ENCODE results near the gene TDRD3. TPM values are rescaled to one million over a fixed set of nuclear protein-coding genes. Genes with fewer than 3 reads are reported as not detected.

TDRD3 gene
- polyA plus RNA-seq, 1 of the 3 experiments (the other 2 are of a cell fraction): 3.8 TPM

- TF ChIP-seq POLR2AphosphoS5 (IDR thresholded peaks at IDR 0.05; ENCODE audit: low read depth, low read length) (no peak), EZH2phosphoT487 (IDR thresholded peaks at IDR 0.05; ENCODE audit: borderline replicate concordance, low read depth) (no peak), FOXJ3 (CRISPR knock-in tag; IDR thresholded peaks at IDR 0.05) (no peak), TEAD4 (IDR thresholded peaks at IDR 0.05; ENCODE audit: borderline replicate concordance, insufficient read depth) (no peak), EP300 (IDR thresholded peaks at IDR 0.05; ENCODE audit: borderline replicate concordance in 1 of 2, low read depth in 1 of 2, low read length in 1 of 2) (no peak), MEF2A (IDR thresholded peaks at IDR 0.05; ENCODE audit: borderline replicate concordance, low read depth) (no peak), TCF12 (IDR thresholded peaks at IDR 0.05) (no peak), YY1 (IDR thresholded peaks at IDR 0.05; ENCODE audit: low read depth) (no peak), ZBTB33 (IDR thresholded peaks at IDR 0.05; ENCODE audit: borderline replicate concordance, low read depth) (no peak), REST (IDR thresholded peaks at IDR 0.05; ENCODE audit: low read depth, low read length) (no peak), RXRA (IDR thresholded peaks at IDR 0.05; ENCODE audit: borderline replicate concordance, low read depth) (no peak), RCOR1 (IDR thresholded peaks at IDR 0.05; ENCODE audit: low read length) (no peak), RAD21 (IDR thresholded peaks at IDR 0.05; ENCODE audit: low read length) (no peak), NRF1 (IDR thresholded peaks at IDR 0.05; ENCODE audit: low read depth, low read length) (no peak), FOSL2 (IDR thresholded peaks at IDR 0.05; ENCODE audit: borderline replicate concordance, low read depth) (no peak), MAX (IDR thresholded peaks at IDR 0.05; ENCODE audit: low read depth) (no peak), MXI1 (IDR thresholded peaks at IDR 0.05; ENCODE audit: low read depth, low read length) (no peak)
- TF ChIP-seq, protein P1, sequence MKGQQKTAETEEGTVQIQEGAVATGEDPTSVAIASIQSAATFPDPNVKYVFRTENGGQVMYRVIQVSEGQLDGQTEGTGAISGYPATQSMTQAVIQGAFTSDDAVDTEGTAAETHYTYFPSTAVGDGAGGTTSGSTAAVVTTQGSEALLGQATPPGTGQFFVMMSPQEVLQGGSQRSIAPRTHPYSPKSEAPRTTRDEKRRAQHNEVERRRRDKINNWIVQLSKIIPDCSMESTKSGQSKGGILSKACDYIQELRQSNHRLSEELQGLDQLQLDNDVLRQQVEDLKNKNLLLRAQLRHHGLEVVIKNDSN (IDR thresholded peaks at IDR 0.05; ENCODE audit: borderline replicate concordance, low read depth): no peak
- TF ChIP-seq, protein P2, sequence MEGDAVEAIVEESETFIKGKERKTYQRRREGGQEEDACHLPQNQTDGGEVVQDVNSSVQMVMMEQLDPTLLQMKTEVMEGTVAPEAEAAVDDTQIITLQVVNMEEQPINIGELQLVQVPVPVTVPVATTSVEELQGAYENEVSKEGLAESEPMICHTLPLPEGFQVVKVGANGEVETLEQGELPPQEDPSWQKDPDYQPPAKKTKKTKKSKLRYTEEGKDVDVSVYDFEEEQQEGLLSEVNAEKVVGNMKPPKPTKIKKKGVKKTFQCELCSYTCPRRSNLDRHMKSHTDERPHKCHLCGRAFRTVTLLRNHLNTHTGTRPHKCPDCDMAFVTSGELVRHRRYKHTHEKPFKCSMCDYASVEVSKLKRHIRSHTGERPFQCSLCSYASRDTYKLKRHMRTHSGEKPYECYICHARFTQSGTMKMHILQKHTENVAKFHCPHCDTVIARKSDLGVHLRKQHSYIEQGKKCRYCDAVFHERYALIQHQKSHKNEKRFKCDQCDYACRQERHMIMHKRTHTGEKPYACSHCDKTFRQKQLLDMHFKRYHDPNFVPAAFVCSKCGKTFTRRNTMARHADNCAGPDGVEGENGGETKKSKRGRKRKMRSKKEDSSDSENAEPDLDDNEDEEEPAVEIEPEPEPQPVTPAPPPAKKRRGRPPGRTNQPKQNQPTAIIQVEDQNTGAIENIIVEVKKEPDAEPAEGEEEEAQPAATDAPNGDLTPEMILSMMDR (IDR thresholded peaks at IDR 0.05): no peak
- POLR2A ChIA-PET: no interaction called here
- CTCF ChIA-PET: interaction anchor here (0.7 to 1.1 kb wide), 2 partner anchors 11 to 36 kb away, joined by 3 to 4 read pairs; no protein-coding TSS in a partner anchor
Measured at GRCh38 chr13:60484865-60485264, 87.8 kb downstream of the TDRD3 start.

More at GRCh38 chr13:60484865-60485264, 87.8 kb downstream of the TDRD3 start:
- Histone ChIP-seq H3K4me2 (no peak overlapping the region), H3K9me3 (no peaks in the 10 kb centered on the region), H3K4me3 (ENCODE audit: low read depth in 2 of 2, low read length in 1 of 2) (no peak overlapping the region), H3K4me1 (ENCODE audit: control insufficient read depth in 1 of 2, insufficient read depth in 2 of 2, low read depth in 1 of 2, low read length in 1 of 2) (no peaks in the 10 kb centered on the region), H2AFZ (ENCODE audit: low read depth) (no peak overlapping the region), H3K79me2 (ENCODE audit: insufficient read depth) (no peaks in the 10 kb centered on the region; the same call in 1 of the 2 replicates), H3K9ac (no peak overlapping the region), H3K36me3 (replicated peaks in 1 of 2; ENCODE audit: control insufficient read depth in 1 of 2, insufficient read depth in 2 of 2, low read length in 1 of 2) (peaks cover 14 to 33% of the 10 kb centered on the region in 2 experiments), H3K9me2 (no peaks in the 10 kb centered on the region), H4K20me1 (ENCODE audit: insufficient read depth) (0 out of 2 replicates have a peak, but pooled peaks cover 2% of the 10 kb centered on the region), H3K27ac (ENCODE audit: low read depth in 2 of 2, low read length in 1 of 2) (no peak overlapping the region), H3F3A (replicated peaks; ENCODE audit: insufficient read depth) (no peaks in the 10 kb centered on the region), H3K27me3 (ENCODE audit: insufficient read depth) (no peaks in the 10 kb centered on the region)
- DNase-seq: no peak
